NB4 (cell line): ENCODE data around the gene BCAR3.

Experiments used
- CTCF ChIP-seq: IDR thresholded peaks from one replicate; pipeline ENCODE4 v1.5.1; 2012; ENCODE audit warnings: low read depth, low read length
- POLR2A ChIP-seq: IDR thresholded peaks from 2 replicates; pipeline ENCODE4 v1.6.1; 2011; ENCODE audit warnings: mild to moderate bottlenecking; ENCODE audit not compliant: insufficient read length; ENCODE audit errors: extremely low read depth

- no peak for TF ChIP-seq CTCF
- TF ChIP-seq POLR2A, result no peak
Observed at GRCh38 chr1:93671099-93671621, 10.5 kb downstream of the BCAR3 start.
